Measurements from ENCODE around the gene GGT6.

- TF ChIP-seq CTCF (conservative IDR thresholded peaks at IDR 0.05; ENCODE audit: low read length) (no peak), EZH2phosphoT487 (IDR thresholded peaks at IDR 0.05; ENCODE audit: borderline replicate concordance) (no peak)
These were observed 26.6 kb downstream of the GGT6 start for GRCh38 chr17:4533523-4534504.
